ENCODE data around the gene CFC1. TPM values are rescaled to one million over a fixed set of nuclear protein-coding genes. Genes with fewer than 3 reads are reported as not detected.
"Not testable (repeated sequence)": the region's sequence is repeated elsewhere in the genome, so short reads cannot be mapped to it uniquely, and the experiment has no call there.

CFC1 gene
- total and polyA plus RNA-seq, 2 experiments from 2014 or later = 0.66 TPM; not detected in 1

GRCh38 chr2:130554178-130554577 lies 45.2 kb downstream of the CFC1 start:
- not testable (repeated sequence) for H4K20me1 ChIP-seq (replicated peaks; ENCODE audit: insufficient read depth); H3K4me1 Mint-ChIP-seq; H3K36me3 Mint-ChIP-seq (ENCODE audit: low read depth); H3K9me2 ChIP-seq (ENCODE audit: insufficient read depth); H3K27me3 Mint-ChIP-seq (ENCODE audit: insufficient read depth, low read depth, poor library complexity); H3F3A ChIP-seq (replicated peaks; ENCODE audit: low read depth); H3K27ac ChIP-seq (ENCODE audit: low read depth); H3K27ac Mint-ChIP-seq; H3K4me3 ChIP-seq; H3K4me1 ChIP-seq (ENCODE audit: insufficient read depth); DNase-seq (ENCODE audit: low spot score); H3K4me3 Mint-ChIP-seq; H3K27me3 ChIP-seq (ENCODE audit: insufficient read depth); H3K79me2 ChIP-seq (replicated peaks; ENCODE audit: insufficient read depth); H3K36me3 ChIP-seq (ENCODE audit: insufficient read depth); ATAC-seq; H2AFZ ChIP-seq; H3K4me2 ChIP-seq; H3K9me3 Mint-ChIP-seq

GRCh38 chr2:130549475-130549874 lies 49.9 kb downstream of the CFC1 start:
- not testable (repeated sequence) for H3K27me3 Mint-ChIP-seq (ENCODE audit: insufficient read depth, low read depth, poor library complexity); DNase-seq (ENCODE audit: low spot score); H3K4me2 ChIP-seq; H3K4me1 Mint-ChIP-seq; H3K27ac ChIP-seq (ENCODE audit: low read depth); H3K36me3 Mint-ChIP-seq (ENCODE audit: low read depth); H3K27me3 ChIP-seq (ENCODE audit: insufficient read depth); H3K4me3 Mint-ChIP-seq; H3K79me2 ChIP-seq (replicated peaks; ENCODE audit: insufficient read depth); H3K4me3 ChIP-seq; H3K9me2 ChIP-seq (ENCODE audit: insufficient read depth); H2AFZ ChIP-seq; H4K20me1 ChIP-seq (replicated peaks; ENCODE audit: insufficient read depth); H3K9me3 Mint-ChIP-seq; H3F3A ChIP-seq (replicated peaks; ENCODE audit: low read depth); H3K36me3 ChIP-seq (ENCODE audit: insufficient read depth); H3K4me1 ChIP-seq (ENCODE audit: insufficient read depth); H3K27ac Mint-ChIP-seq
- peak; percentile 65 for ATAC-seq

GRCh38 chr2:130548418-130548817 lies 51.0 kb downstream of the CFC1 start:
- not testable (repeated sequence) for H3K4me2 ChIP-seq; DNase-seq (ENCODE audit: low spot score); H3K27me3 Mint-ChIP-seq (ENCODE audit: insufficient read depth, low read depth, poor library complexity); H3K4me1 Mint-ChIP-seq; H3K9me2 ChIP-seq (ENCODE audit: insufficient read depth); H3K79me2 ChIP-seq (replicated peaks; ENCODE audit: insufficient read depth); ATAC-seq; H3K27me3 ChIP-seq (ENCODE audit: insufficient read depth); H3K27ac ChIP-seq (ENCODE audit: low read depth); H3K9me3 Mint-ChIP-seq; H2AFZ ChIP-seq; H3K27ac Mint-ChIP-seq; H3K4me1 ChIP-seq (ENCODE audit: insufficient read depth); H3K36me3 ChIP-seq (ENCODE audit: insufficient read depth); H3K4me3 Mint-ChIP-seq; H3K36me3 Mint-ChIP-seq (ENCODE audit: low read depth); H3F3A ChIP-seq (replicated peaks; ENCODE audit: low read depth); H3K4me3 ChIP-seq; H4K20me1 ChIP-seq (replicated peaks; ENCODE audit: insufficient read depth)

- DNase-seq (ENCODE audit: low spot score); H3K27me3 ChIP-seq (ENCODE audit: insufficient read depth): not testable (repeated sequence)
Observed at GRCh38 chr2:130544978-130545377, 54.4 kb downstream of the CFC1 start.

GRCh38 chr2:130543785-130544528 lies 55.4 kb downstream of the CFC1 start:
- not testable (repeated sequence) for H4K20me1 ChIP-seq (replicated peaks; ENCODE audit: insufficient read depth); H3K9me3 Mint-ChIP-seq; H3K4me1 ChIP-seq (ENCODE audit: insufficient read depth); H3F3A ChIP-seq (replicated peaks; ENCODE audit: low read depth); H3K27ac ChIP-seq (ENCODE audit: low read depth); H3K27me3 Mint-ChIP-seq (ENCODE audit: insufficient read depth, low read depth, poor library complexity); H3K27ac Mint-ChIP-seq; H3K4me3 ChIP-seq; H3K79me2 ChIP-seq (replicated peaks; ENCODE audit: insufficient read depth); DNase-seq (ENCODE audit: low spot score); ATAC-seq; H3K4me3 Mint-ChIP-seq; H3K36me3 ChIP-seq (ENCODE audit: insufficient read depth); H3K9me2 ChIP-seq (ENCODE audit: insufficient read depth); H3K27me3 ChIP-seq (ENCODE audit: insufficient read depth); H2AFZ ChIP-seq; H3K4me1 Mint-ChIP-seq; H3K4me2 ChIP-seq; H3K36me3 Mint-ChIP-seq (ENCODE audit: low read depth)

More at GRCh38 chr2:130544978-130545377, 54.4 kb downstream of the CFC1 start:
- not testable (repeated sequence) for H3K4me1 ChIP-seq (ENCODE audit: insufficient read depth); H3K36me3 ChIP-seq (ENCODE audit: insufficient read depth); H3K36me3 Mint-ChIP-seq (ENCODE audit: low read depth); H3K27me3 Mint-ChIP-seq (ENCODE audit: insufficient read depth, low read depth, poor library complexity); H3K4me2 ChIP-seq; H3K4me1 Mint-ChIP-seq; H3K9me2 ChIP-seq (ENCODE audit: insufficient read depth); H3K27ac Mint-ChIP-seq; H3K79me2 ChIP-seq (replicated peaks; ENCODE audit: insufficient read depth); ATAC-seq; H4K20me1 ChIP-seq (replicated peaks; ENCODE audit: insufficient read depth); H3K27ac ChIP-seq (ENCODE audit: low read depth); H3F3A ChIP-seq (replicated peaks; ENCODE audit: low read depth); H3K4me3 ChIP-seq; H3K9me3 Mint-ChIP-seq; H3K4me3 Mint-ChIP-seq; H2AFZ ChIP-seq

GRCh38 chr2:130542789-130543188 lies 56.6 kb downstream of the CFC1 start:
- H3K27ac Mint-ChIP-seq; H3K36me3 ChIP-seq (ENCODE audit: insufficient read depth); H4K20me1 ChIP-seq (replicated peaks; ENCODE audit: insufficient read depth); H3K4me1 ChIP-seq (ENCODE audit: insufficient read depth); H3K36me3 Mint-ChIP-seq (ENCODE audit: low read depth); H3K4me2 ChIP-seq; H3K27me3 Mint-ChIP-seq (ENCODE audit: insufficient read depth, low read depth, poor library complexity); H3K79me2 ChIP-seq (replicated peaks; ENCODE audit: insufficient read depth); H3K9me2 ChIP-seq (ENCODE audit: insufficient read depth); H3K4me3 Mint-ChIP-seq; H3F3A ChIP-seq (replicated peaks; ENCODE audit: low read depth); H3K9me3 Mint-ChIP-seq; H2AFZ ChIP-seq; H3K27me3 ChIP-seq (ENCODE audit: insufficient read depth); ATAC-seq; H3K27ac ChIP-seq (ENCODE audit: low read depth); DNase-seq (ENCODE audit: low spot score); H3K4me1 Mint-ChIP-seq; H3K4me3 ChIP-seq: not testable (repeated sequence)

Measured in GM23338 (cell line).